ENCODE data around the gene KLK12. TPM values are rescaled to one million over a fixed set of nuclear protein-coding genes. Genes with fewer than 3 reads are reported as not detected.

Gene KLK12
- total RNA-seq, 4 donors from 2014 or later = not detected

DNA sequence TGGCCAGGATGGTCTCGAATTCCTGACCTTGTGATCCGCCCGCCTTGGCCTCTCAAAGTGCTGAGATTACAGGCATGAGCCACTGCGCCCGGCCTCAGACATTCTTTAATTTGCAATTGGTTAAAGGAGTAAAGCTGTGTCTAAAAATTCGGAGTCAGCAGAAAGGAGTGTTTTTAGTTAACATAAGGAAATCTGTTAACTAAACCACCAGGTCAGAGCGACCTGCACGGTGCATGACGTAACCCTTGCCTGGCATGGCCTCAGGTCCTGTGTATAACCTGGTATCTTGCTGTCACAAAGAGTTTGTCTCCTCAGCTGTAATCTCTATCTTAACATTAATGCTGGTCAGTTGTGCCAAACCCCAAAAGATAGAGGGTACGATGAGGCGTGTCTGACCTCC, 9.5 kb upstream of the KLK12 start:
- ATAC-seq = no peak
- no peak for DNase-seq
- intact Hi-C loops (cut with DNase I; ENCODE audit: low total_unique reads) = no loop called here
- H3K4me3 ChIP-seq = no peak overlapping the region
- in situ Hi-C loops (cut with MboI; ENCODE audit: low sequenced_read_pairs in 4 of 4) = no loop called here
- H3K9me3 ChIP-seq = no peaks in the 10 kb centered on the region
- H3K27me3 ChIP-seq = no peaks in the 10 kb centered on the region
- H3K27ac ChIP-seq = no peak overlapping the region
- no peaks in the 10 kb centered on the region for H3K4me1 ChIP-seq
- TF ChIP-seq POLR2A (IDR thresholded peaks at IDR 0.05) = no peak
- TF ChIP-seq, protein P1, sequence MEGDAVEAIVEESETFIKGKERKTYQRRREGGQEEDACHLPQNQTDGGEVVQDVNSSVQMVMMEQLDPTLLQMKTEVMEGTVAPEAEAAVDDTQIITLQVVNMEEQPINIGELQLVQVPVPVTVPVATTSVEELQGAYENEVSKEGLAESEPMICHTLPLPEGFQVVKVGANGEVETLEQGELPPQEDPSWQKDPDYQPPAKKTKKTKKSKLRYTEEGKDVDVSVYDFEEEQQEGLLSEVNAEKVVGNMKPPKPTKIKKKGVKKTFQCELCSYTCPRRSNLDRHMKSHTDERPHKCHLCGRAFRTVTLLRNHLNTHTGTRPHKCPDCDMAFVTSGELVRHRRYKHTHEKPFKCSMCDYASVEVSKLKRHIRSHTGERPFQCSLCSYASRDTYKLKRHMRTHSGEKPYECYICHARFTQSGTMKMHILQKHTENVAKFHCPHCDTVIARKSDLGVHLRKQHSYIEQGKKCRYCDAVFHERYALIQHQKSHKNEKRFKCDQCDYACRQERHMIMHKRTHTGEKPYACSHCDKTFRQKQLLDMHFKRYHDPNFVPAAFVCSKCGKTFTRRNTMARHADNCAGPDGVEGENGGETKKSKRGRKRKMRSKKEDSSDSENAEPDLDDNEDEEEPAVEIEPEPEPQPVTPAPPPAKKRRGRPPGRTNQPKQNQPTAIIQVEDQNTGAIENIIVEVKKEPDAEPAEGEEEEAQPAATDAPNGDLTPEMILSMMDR (IDR thresholded peaks at IDR 0.05 in 4 of 5, conservative IDR thresholded peaks at IDR 0.05 in 1 of 5) = no peak
- no peaks in the 10 kb centered on the region for H3K36me3 ChIP-seq

DNA sequence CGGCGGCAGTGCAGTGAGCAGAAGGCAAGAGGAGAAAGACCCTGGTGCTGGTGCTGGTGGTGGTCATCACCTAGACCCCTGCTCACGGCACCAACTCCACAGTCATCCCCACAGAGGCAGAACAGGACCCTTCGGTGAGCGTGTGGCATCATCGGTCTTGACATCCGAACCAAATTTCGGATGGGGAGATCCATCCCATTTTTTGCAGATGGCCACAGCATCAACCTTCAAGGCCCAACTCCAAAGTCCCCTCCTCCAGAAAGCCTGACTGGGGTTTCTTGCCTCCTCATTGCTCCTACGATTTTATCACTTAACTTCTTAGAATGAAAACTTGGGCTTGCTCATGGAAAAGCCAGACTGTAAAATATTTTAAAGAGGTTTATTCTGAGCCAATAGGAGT, 8.7 kb upstream of the KLK12 start:
- H3K4me3 ChIP-seq = no peak overlapping the region
- in situ Hi-C loops (cut with MboI; ENCODE audit: low sequenced_read_pairs in 4 of 4) = no loop called here
- H3K36me3 ChIP-seq = no peaks in the 10 kb centered on the region
- H3K4me1 ChIP-seq = no peaks in the 10 kb centered on the region
- H3K9me3 ChIP-seq = no peaks in the 10 kb centered on the region
- H3K27ac ChIP-seq = no peak overlapping the region
- DNase-seq (no peak), ATAC-seq (no peak)
- intact Hi-C loops (cut with DNase I; ENCODE audit: low total_unique reads) = no loop called here
- H3K27me3 ChIP-seq = no peaks in the 10 kb centered on the region
- TF ChIP-seq, protein P1 (IDR thresholded peaks at IDR 0.05 in 4 of 5, conservative IDR thresholded peaks at IDR 0.05 in 1 of 5) = no peak
- TF ChIP-seq POLR2A (IDR thresholded peaks at IDR 0.05) = no peak

DNA sequence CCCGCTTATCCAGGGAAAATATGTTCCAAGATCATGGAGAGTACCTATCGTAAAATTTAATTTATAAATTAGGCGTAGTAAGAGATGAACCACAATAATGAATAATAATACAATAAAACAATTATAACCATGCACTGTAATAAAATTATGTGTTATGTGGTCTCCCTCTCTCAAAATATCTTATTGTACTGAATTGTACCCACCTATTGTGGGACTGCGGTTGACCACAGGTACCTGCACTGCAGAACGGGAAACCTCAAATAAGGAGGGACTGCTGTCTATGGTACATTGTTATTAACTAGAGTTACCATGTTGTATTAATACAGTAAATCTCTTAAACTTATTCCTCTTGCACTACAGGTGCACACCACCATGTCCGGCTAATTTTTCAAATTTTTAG, 5.3 kb upstream of the KLK12 start:
- Histone ChIP-seq H3K36me3 (no peaks in the 10 kb centered on the region), H3K4me3 (no peak overlapping the region), H3K27me3 (no peaks in the 10 kb centered on the region), H3K9me3 (no peaks in the 10 kb centered on the region), H3K27ac (no peak overlapping the region), H3K4me1 (no peaks in the 10 kb centered on the region)
- ATAC-seq (no peak), DNase-seq (no peak)
- TF ChIP-seq, protein P1 (IDR thresholded peaks at IDR 0.05 in 4 of 5, conservative IDR thresholded peaks at IDR 0.05 in 1 of 5) = no peak
- no peak for TF ChIP-seq POLR2A (IDR thresholded peaks at IDR 0.05)
- in situ Hi-C loops (cut with MboI; ENCODE audit: low sequenced_read_pairs in 4 of 4) (no loop called here), intact Hi-C loops (cut with DNase I; ENCODE audit: low total_unique reads) (no loop called here)

DNA sequence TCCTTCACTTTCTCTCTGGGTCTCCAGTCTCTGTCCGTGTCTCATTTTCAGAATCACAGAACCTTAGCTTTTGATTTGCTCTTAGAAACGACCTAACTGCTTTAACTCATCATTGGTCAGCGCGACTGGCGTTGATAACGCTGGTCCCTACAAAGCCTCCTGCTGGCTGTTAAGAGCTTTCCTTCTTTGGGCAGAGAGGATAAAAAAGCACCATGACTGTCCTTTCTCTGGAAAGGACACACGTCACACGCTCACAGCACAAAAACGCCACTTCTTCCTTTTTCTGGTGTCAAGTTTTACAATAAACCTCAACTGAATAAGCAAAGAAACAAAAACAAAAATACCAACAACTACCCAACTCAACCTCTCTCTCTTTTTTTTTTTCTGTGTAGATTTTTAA, 1.7 kb upstream of the KLK12 start:
- in situ Hi-C loops (cut with MboI; ENCODE audit: low sequenced_read_pairs in 4 of 4) = no loop called here

DNA sequence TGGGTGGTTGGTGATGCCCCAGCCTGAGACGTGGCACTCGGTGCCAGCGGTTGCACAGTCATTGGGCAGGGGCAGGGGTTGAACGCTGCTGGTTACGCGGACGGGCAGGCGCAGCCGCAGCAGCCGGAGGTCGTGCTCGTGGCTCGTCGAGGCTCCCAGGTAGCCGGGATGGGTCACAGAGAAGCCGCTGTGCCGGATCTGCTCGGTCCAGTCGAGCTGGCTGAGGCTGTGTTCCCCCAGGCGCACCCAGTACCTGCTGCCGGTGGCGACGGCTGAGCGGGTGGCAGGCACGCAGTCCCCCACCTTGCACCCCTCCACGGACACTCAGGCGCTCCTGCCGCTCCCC, 2.9 kb downstream of the KLK12 start:
- in situ Hi-C loops (cut with MboI; ENCODE audit: low sequenced_read_pairs in 4 of 4) = no loop called here
- Histone ChIP-seq H3K9me3 (no peaks in the 10 kb centered on the region), H3K4me1 (no peaks in the 10 kb centered on the region), H3K4me3 (no peak overlapping the region), H3K27ac (no peak overlapping the region), H3K27me3 (no peaks in the 10 kb centered on the region), H3K36me3 (no peaks in the 10 kb centered on the region)
- TF ChIP-seq, protein P1 (IDR thresholded peaks at IDR 0.05 in 4 of 5, conservative IDR thresholded peaks at IDR 0.05 in 1 of 5) = no peak
- no peak for TF ChIP-seq POLR2A (IDR thresholded peaks at IDR 0.05)
- ATAC-seq = no peak
- intact Hi-C loops (cut with DNase I; ENCODE audit: low total_unique reads) = no loop called here
- DNase-seq = no peak

More for the DNA sequence above, 1.7 kb upstream of the KLK12 start:
- Histone ChIP-seq H3K4me3 (no peak overlapping the region), H3K9me3 (no peaks in the 10 kb centered on the region), H3K27ac (no peak overlapping the region), H3K4me1 (no peaks in the 10 kb centered on the region), H3K36me3 (no peaks in the 10 kb centered on the region), H3K27me3 (no peaks in the 10 kb centered on the region)
- intact Hi-C loops (cut with DNase I; ENCODE audit: low total_unique reads) = no loop called here
- TF ChIP-seq POLR2A (IDR thresholded peaks at IDR 0.05) = no peak
- TF ChIP-seq, protein P1 (IDR thresholded peaks at IDR 0.05 in 4 of 5, conservative IDR thresholded peaks at IDR 0.05 in 1 of 5) = no peak
- DNase-seq (no peak), ATAC-seq (no peak)

Data from gastrocnemius medialis (tissue), 4 donors.